ENCODE results near the gene TRIM5.
A peak's percentile ranks its signal among the peaks of the same experiment; 100 is the strongest.
"Not testable (repeated sequence)": the region's sequence is repeated elsewhere in the genome, so short reads cannot be mapped to it uniquely, and the experiment has no call there.

The TRIM5 gene

GRCh38 chr11:5684646-5685362, at the start of gene TRIM5:
TSS of gene TRIM5 (minus strand) at chr11:5685074. CDS start at chr11:5680177, 4,897 bp downstream.
- DNase-seq (ENCODE audit: low read depth): peak; percentile 97

GRCh38 chr11:5727691-5728090, 42.8 kb upstream of the TRIM5 start:
- no peak for DNase-seq (ENCODE audit: low read depth)

- DNase-seq (ENCODE audit: low read depth): no peak
Observed at GRCh38 chr11:5726351-5726750, 41.5 kb upstream of the TRIM5 start.

GRCh38 chr11:5722622-5723021, 37.7 kb upstream of the TRIM5 start:
- DNase-seq (ENCODE audit: low read depth): no peak

- no peak for DNase-seq (ENCODE audit: low read depth)
Observed at GRCh38 chr11:5719703-5720495, 35.0 kb upstream of the TRIM5 start.

- DNase-seq (ENCODE audit: low read depth): not testable (repeated sequence)
Observed at GRCh38 chr11:5716518-5716917, 31.6 kb upstream of the TRIM5 start.

- DNase-seq (ENCODE audit: low read depth): no peak
Observed at GRCh38 chr11:5713695-5714094, 28.8 kb upstream of the TRIM5 start.

- no peak for DNase-seq (ENCODE audit: low read depth)
Observed at GRCh38 chr11:5712507-5712906, 27.6 kb upstream of the TRIM5 start.

GRCh38 chr11:5705688-5706087, 20.8 kb upstream of the TRIM5 start:
- no peak for DNase-seq (ENCODE audit: low read depth)

- DNase-seq (ENCODE audit: low read depth): no peak
Observed at GRCh38 chr11:5703741-5704536, 19.1 kb upstream of the TRIM5 start.

- DNase-seq (ENCODE audit: low read depth): no peak
Observed at GRCh38 chr11:5701055-5701577, 16.2 kb upstream of the TRIM5 start.

GRCh38 chr11:5700421-5701054, 15.7 kb upstream of the TRIM5 start:
- DNase-seq (ENCODE audit: low read depth): no peak

GRCh38 chr11:5698281-5698680, 13.4 kb upstream of the TRIM5 start:
- no peak for DNase-seq (ENCODE audit: low read depth)

GRCh38 chr11:5696210-5696609, 11.3 kb upstream of the TRIM5 start:
- no peak for DNase-seq (ENCODE audit: low read depth)

GRCh38 chr11:5695580-5695979, 10.7 kb upstream of the TRIM5 start:
- no peak for DNase-seq (ENCODE audit: low read depth)

GRCh38 chr11:5694642-5695041, 9.8 kb upstream of the TRIM5 start:
- DNase-seq (ENCODE audit: low read depth): no peak

GRCh38 chr11:5691964-5692361, 7.1 kb upstream of the TRIM5 start:
- DNase-seq (ENCODE audit: low read depth): no peak

GRCh38 chr11:5691238-5691963, 6.5 kb upstream of the TRIM5 start:
- not testable (repeated sequence) for DNase-seq (ENCODE audit: low read depth)

- DNase-seq (ENCODE audit: low read depth): peak; percentile 26
Observed at GRCh38 chr11:5690736-5691135, 5.9 kb upstream of the TRIM5 start.

- peak; percentile 22 for DNase-seq (ENCODE audit: low read depth)
Observed at GRCh38 chr11:5690216-5690615, 5.3 kb upstream of the TRIM5 start.

GRCh38 chr11:5689551-5689983, 4.7 kb upstream of the TRIM5 start, which contains the start of gene TRIM22:
TSS of gene TRIM22 (plus strand) at chr11:5689790. CDS start at chr11:5696233, 6,443 bp downstream.
- peak; percentile 72 for DNase-seq (ENCODE audit: low read depth)

Measured in GM04504 (cell line).